A549 (cell line): ENCODE measurements around the gene PNPLA6. TPM values are rescaled to one million over a fixed set of nuclear protein-coding genes. Genes with fewer than 3 reads are reported as not detected.

Experiments
- ATAC-seq, 2 experiments: fragments of 200-7000 bp in 1 of 2; fragments of >200 bp in 1 of 2; cut with Nextera tagmentation in 1 of 2; cut with Tn5 transposase in 1 of 2; 3 replicates each; pipeline versions ENCODE4 v1.8.0 to v1.9.1; 2018 to 2020; ENCODE audit warnings: mild to moderate bottlenecking in 1 of 2, moderate library complexity in 1 of 2
- CTCF ChIA-PET: fragments of 300-600 bp; sonication (Branson Sonifier 250); formaldehyde crosslinking; extraction: SDS; loops from one replicate; lab custom pipeline; 2021; ENCODE audit warnings: antibody characterized with exemption, inconsistent platforms; lab: Yijun Ruan, JAX
- POLR2A ChIA-PET: fragments of 350-600 bp; formaldehyde crosslinking; extraction: SDS; loops from one replicate; lab custom pipeline; 2021; ENCODE audit warnings: antibody characterized with exemption, inconsistent platforms; lab: Yijun Ruan, JAX
- DNase-seq, 2 experiments: peaks; one replicate each; pipeline versions ENCODE4 v3.0.0 to v3.0.0-alpha.2; 2011 to 2016; ENCODE audit warnings: low read depth in 1 of 2, low spot score in 1 of 2
- FAIRE-seq: peaks from 2 replicates; lab custom pipeline; 2011; peaks lifted over from hg19 to GRCh38; lab: Jason Lieb, UNC
- H3K27ac ChIP-seq, 2 experiments: fragments of >200 bp; sonication (Bioruptor Twin); formaldehyde crosslinking; 3 replicates each; pipeline ENCODE4 v1.5.1; 2016 to 2017
- H3K4me1 ChIP-seq: fragments of >200 bp; sonication (Bioruptor Twin); formaldehyde crosslinking; 3 replicates; pipeline ENCODE4 v1.6.1; 2016
- H3K4me2 ChIP-seq: fragments of >200 bp; sonication (Bioruptor Twin); formaldehyde crosslinking; 3 replicates; pipeline ENCODE4 v1.6.1; 2016
- H3K4me3 ChIP-seq: fragments of >200 bp; sonication (Bioruptor Twin); formaldehyde crosslinking; 3 replicates; pipeline ENCODE4 v1.5.1; 2016
- H3K9me3 ChIP-seq: fragments of >200 bp; sonication (Bioruptor Twin); formaldehyde crosslinking; 3 replicates; pipeline ENCODE4 v1.6.1; 2016
- CBX2 ChIP-seq: fragments of 200-600 bp; sonication (generic); IDR thresholded peaks from 2 replicates; pipeline ENCODE4 v1.6.1; 2016; ENCODE audit warnings: low read depth, mild to moderate bottlenecking, borderline replicate concordance
- FOSL2 ChIP-seq, 2 experiments: fragments of 450-650 bp in 1 of 2; fragments of >200 bp in 1 of 2; sonication (Bioruptor Twin) in 1 of 2; formaldehyde crosslinking; IDR thresholded peaks; 2 replicates each; pipeline versions ENCODE4 v1.5.0 to v1.6.1; 2016 to 2020; ENCODE audit warnings: mild to moderate bottlenecking in 1 of 2, moderate library complexity in 1 of 2
- HEYL ChIP-seq: fragments of 250-450 bp; sonication (Bioruptor Pico); IDR thresholded peaks from 2 replicates; pipeline ENCODE4 v1.8.0; 2021; ENCODE audit warnings: mild to moderate bottlenecking, moderate library complexity
- HOXB5 ChIP-seq: fragments of 250-450 bp; sonication (Bioruptor Pico); IDR thresholded peaks from 2 replicates; pipeline ENCODE4 v1.5.0; 2020; ENCODE audit warnings: mild to moderate bottlenecking, moderate library complexity
- JUN ChIP-seq, 2 experiments: fragments of >200 bp; sonication (Bioruptor Twin); formaldehyde crosslinking; IDR thresholded peaks; 2 replicates in 1 of 2; 3 replicates in 1 of 2; pipeline ENCODE4 v1.6.1; 2016 to 2017
- KDM1A ChIP-seq: fragments of 200-600 bp; sonication (generic); IDR thresholded peaks from 2 replicates; pipeline ENCODE4 v1.6.1; 2016; ENCODE audit warnings: low read depth, mild to moderate bottlenecking
- MYC ChIP-seq: IDR thresholded peaks from 2 replicates; pipeline ENCODE4 v1.6.1; 2012; ENCODE audit warnings: mild to moderate bottlenecking, inconsistent platforms, low read length, improper control_type of control experiment, borderline replicate concordance
- PHF8 ChIP-seq: fragments of 200-600 bp; sonication (generic); IDR thresholded peaks from 2 replicates; pipeline ENCODE4 v1.6.1; 2016; ENCODE audit warnings: low read depth, mild to moderate bottlenecking, antibody characterized with exemption, moderate library complexity, borderline replicate concordance
- POLR2A ChIP-seq: IDR thresholded peaks from 2 replicates; pipeline ENCODE4 v1.6.1; 2012; ENCODE audit warnings: mild to moderate bottlenecking, low read length
- RARB ChIP-seq: fragments of 250-450 bp; sonication (Bioruptor Pico); IDR thresholded peaks from 2 replicates; pipeline ENCODE4 v1.8.0; 2021; ENCODE audit warnings: mild to moderate bottlenecking, moderate library complexity
- RFX5 ChIP-seq: fragments of 450-650 bp; IDR thresholded peaks from 2 replicates; pipeline ENCODE4 v1.7.1; 2014; ENCODE audit warnings: antibody characterized with exemption, mild to moderate bottlenecking, moderate library complexity
- RNF2 ChIP-seq: fragments of 200-600 bp; sonication (generic); IDR thresholded peaks from 2 replicates; pipeline ENCODE4 v1.6.1; 2016; ENCODE audit warnings: low read depth, mild to moderate bottlenecking, antibody characterized with exemption, moderate library complexity, borderline replicate concordance
- SREBF2 ChIP-seq: fragments of 450-650 bp; IDR thresholded peaks from 2 replicates; pipeline ENCODE4 v1.6.1; 2014; ENCODE audit warnings: mild to moderate bottlenecking, moderate library complexity
- TP53 ChIP-seq: fragments of 250-450 bp; sonication (Bioruptor Pico); IDR thresholded peaks from 2 replicates; pipeline ENCODE4 v1.5.0; 2021; ENCODE audit warnings: mild to moderate bottlenecking, moderate library complexity
- WGBS: methylation state at CpG from one replicate; pipeline ENCODE4 v1.1.6; 2017; ENCODE audit errors: missing lambda C conversion rate; 5-methylcytosine and 5-hydroxymethylcytosine counted together
- polyA minus RNA-seq: library from RNA; depleted of rRNA, polyadenylated mRNA; stranded (reverse); fragments of >200 nt; gene quantifications from 2 replicates; pipeline ENCODE4 v1.2.3, GENCODE V29; 2011; rRNA and poly(A)+ RNA removed
- polyA plus RNA-seq, 4 experiments: library from polyadenylated mRNA; depleted of rRNA in 3 of 4; stranded (reverse); fragments of >200 nt; fragmentation: RNase III in 1 of 4; extraction: RNeasy Plus Mini Kit Qiagen cat#74134 plus additional on column Dnase treatment in 1 of 4; gene quantifications; 2 replicates in 3 of 4; 3 replicates in 1 of 4; pipeline ENCODE4 v1.2.3, GENCODE V29; 2011 to 2017
- TF ChIP-seq, protein P1 (sequence below): IDR thresholded peaks from 2 replicates; pipeline ENCODE4 v1.6.1; 2012
- TF ChIP-seq, protein P2 (sequence below): fragments of >200 bp; sonication (Bioruptor Twin); formaldehyde crosslinking; IDR thresholded peaks from 3 replicates; pipeline ENCODE4 v1.5.1; 2016
- TF ChIP-seq, protein P3 (sequence below): fragments of 150-350 bp; IDR thresholded peaks from 2 replicates; pipeline ENCODE4 v1.6.1; 2014; ENCODE audit warnings: low read depth, mild to moderate bottlenecking, low read length
- TF ChIP-seq, protein P4 (sequence below): fragments of >200 bp; sonication (Bioruptor Twin); formaldehyde crosslinking; IDR thresholded peaks from 3 replicates; pipeline ENCODE4 v1.6.1; 2016

PNPLA6 gene
- polyA plus RNA-seq (2011; rRNA removed) = 13.8 and 17.0 TPM in 2 replicates
- polyA plus RNA-seq (2012; cell fraction: cytosol; rRNA removed) = 34.6 and 42.8 TPM in 2 replicates
- 113 and 195 TPM in 2 replicates for polyA plus RNA-seq (2012; cell fraction: nucleus; rRNA removed)
- 40.8 to 66.1 TPM (median 58.1 TPM) in 3 replicates for polyA plus RNA-seq (2017; fragmentation: RNase III; extraction: RNeasy Plus Mini Kit Qiagen cat#74134 plus additional on column Dnase treatment)
- 16.0 and 36.0 TPM in 2 replicates for polyA minus RNA-seq

DNA sequence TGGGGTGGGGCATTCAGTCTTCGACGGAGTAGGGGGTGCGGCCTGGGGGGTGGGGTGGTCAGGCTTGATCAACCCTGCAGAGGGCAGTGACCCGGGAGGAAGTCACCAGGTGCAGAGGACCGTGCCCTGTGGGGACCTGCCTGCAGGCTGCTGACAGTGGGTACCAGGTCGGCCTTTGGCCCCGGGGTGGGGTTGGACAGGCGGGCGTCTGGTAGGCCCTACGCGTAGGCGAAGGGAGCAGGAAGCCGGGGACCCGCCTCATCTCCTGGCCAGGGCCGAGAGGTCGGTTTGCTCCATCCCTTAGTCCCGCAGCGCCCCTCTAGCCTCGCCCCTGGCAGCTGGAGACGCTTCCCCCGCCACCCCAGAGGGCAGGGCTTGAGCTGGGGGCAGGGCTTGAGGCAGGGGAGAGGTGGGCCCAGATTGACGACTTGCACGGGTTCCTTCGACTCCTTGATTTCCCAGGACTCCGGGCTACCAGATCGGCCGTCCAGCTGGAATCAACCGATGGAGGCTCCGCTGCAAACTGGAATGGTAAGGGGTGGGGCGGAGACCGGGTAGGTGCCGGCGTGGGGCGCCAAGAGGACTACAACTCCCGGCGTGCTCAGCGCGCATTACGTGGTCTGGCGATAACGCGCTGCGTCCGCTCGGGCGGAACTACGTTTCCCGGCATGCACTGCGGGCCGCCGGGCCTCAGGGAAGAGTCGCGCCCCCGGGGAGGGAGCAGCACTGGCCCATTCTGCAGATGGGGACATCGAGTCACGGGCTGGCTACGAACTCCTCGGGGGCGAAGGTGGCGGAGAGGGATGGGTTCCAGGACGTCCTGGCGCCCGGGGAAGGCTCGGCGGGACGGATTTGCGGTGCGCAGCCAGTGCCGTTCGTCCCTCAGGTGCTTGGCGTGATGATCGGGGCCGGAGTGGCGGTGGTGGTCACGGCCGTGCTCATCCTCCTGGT is at the start of gene PNPLA6:
PNPLA6 (plus strand) TSS at position 671 of the 951 bp plus-strand sequence; CDS start at position 743, 72 bp downstream.
- Histone ChIP-seq H3K4me1 (peaks cover 11% of the 10 kb centered on the region; the same call in 2 of the 3 replicates), H3K4me2 (peak within 1 kb of the TSS; percentile 84), H3K9me3 (no peaks in the 10 kb centered on the region), H3K4me3 (peak within 1 kb of the TSS; percentile 89), H3K27ac (peak within 1 kb of the TSS; percentile 91 to 95)
- WGBS = no CpG with 5 or more reads among the region's 76 CpGs
- POLR2A ChIA-PET = no interaction called here
- peak; percentile 87 to 92 for DNase-seq
- FAIRE-seq = no peak
- TF ChIP-seq MYC = 0 out of 2 replicates have a peak, but pooled peaks have one; percentile 10
- peak; percentile 39; the same call in 1 of the 2 replicates for TF ChIP-seq PHF8
- TF ChIP-seq RFX5 = no peak
- peak in 1 of 2 experiments; percentile 54; a peak in 1 of 5 replicates for TF ChIP-seq JUN (IDR thresholded peaks at IDR 0.05)
- TF ChIP-seq RNF2 = no peak
- TF ChIP-seq POLR2A = peak; percentile 31; the same call in 1 of the 2 replicates
- TF ChIP-seq CBX2 = no peak
- TF ChIP-seq KDM1A = peak; percentile 82; the same call in 1 of the 2 replicates
- no peak for TF ChIP-seq FOSL2 (IDR thresholded peaks at IDR 0.05)
- 0 out of 2 replicates have a peak, but pooled peaks have one; percentile 7 for TF ChIP-seq FOSL2 (CRISPR knock-in tag; IDR thresholded peaks at IDR 0.05)
- TF ChIP-seq, protein P1, sequence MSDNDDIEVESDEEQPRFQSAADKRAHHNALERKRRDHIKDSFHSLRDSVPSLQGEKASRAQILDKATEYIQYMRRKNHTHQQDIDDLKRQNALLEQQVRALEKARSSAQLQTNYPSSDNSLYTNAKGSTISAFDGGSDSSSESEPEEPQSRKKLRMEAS = peak; percentile 46; the same call in 1 of the 2 replicates
- TF ChIP-seq, all 56 proteins: peak for 7
- CTCF ChIA-PET = interaction anchor here (1.6 kb wide), 1 partner anchor 14 kb away, joined by 5 read pairs; no protein-coding TSS in a partner anchor
- ATAC-seq = peak; percentile 77 to 84

DNA sequence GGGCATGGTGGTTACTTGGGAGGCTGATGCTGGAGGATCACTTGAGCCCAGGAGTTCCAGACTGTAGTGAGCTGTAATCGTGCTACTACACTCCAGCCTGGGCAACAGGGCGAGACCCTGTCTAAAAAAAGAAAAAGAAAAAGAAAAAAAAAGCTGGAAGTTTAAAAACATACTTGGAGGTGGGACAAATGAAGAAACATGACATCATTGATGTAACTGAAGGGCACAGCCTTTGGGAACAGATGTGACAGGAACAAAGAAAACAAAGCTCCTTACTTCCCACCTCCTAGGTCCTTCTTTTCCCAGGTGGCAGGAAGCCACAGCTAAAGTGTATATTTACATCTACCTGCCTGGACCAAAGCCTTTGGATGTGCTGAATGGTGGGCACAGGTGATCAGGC is 48.6 kb upstream of the PNPLA6 start:
- Histone ChIP-seq H3K4me2 (no peak overlapping the region), H3K4me3 (no peak overlapping the region), H3K9me3 (no peaks in the 10 kb centered on the region), H3K27ac (no peak overlapping the region), H3K4me1 (peaks cover 7% of the 10 kb centered on the region)
- WGBS = 72% methylated on average over 2 of the region's 2 CpGs
- ChIA-PET POLR2A (no interaction called here), CTCF (interaction anchor here (1.3 kb wide), 1 partner anchor 10 kb away, joined by 3 read pairs; a partner anchor contains a TSS)
- TF ChIP-seq, protein P2, sequence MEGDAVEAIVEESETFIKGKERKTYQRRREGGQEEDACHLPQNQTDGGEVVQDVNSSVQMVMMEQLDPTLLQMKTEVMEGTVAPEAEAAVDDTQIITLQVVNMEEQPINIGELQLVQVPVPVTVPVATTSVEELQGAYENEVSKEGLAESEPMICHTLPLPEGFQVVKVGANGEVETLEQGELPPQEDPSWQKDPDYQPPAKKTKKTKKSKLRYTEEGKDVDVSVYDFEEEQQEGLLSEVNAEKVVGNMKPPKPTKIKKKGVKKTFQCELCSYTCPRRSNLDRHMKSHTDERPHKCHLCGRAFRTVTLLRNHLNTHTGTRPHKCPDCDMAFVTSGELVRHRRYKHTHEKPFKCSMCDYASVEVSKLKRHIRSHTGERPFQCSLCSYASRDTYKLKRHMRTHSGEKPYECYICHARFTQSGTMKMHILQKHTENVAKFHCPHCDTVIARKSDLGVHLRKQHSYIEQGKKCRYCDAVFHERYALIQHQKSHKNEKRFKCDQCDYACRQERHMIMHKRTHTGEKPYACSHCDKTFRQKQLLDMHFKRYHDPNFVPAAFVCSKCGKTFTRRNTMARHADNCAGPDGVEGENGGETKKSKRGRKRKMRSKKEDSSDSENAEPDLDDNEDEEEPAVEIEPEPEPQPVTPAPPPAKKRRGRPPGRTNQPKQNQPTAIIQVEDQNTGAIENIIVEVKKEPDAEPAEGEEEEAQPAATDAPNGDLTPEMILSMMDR = no peak
- TF ChIP-seq TP53 (CRISPR knock-in tag) = no peak
- no peak for TF ChIP-seq RARB (CRISPR knock-in tag)
- TF ChIP-seq HOXB5 (CRISPR knock-in tag) = no peak
- TF ChIP-seq HEYL = no peak
- TF ChIP-seq, protein P3, sequence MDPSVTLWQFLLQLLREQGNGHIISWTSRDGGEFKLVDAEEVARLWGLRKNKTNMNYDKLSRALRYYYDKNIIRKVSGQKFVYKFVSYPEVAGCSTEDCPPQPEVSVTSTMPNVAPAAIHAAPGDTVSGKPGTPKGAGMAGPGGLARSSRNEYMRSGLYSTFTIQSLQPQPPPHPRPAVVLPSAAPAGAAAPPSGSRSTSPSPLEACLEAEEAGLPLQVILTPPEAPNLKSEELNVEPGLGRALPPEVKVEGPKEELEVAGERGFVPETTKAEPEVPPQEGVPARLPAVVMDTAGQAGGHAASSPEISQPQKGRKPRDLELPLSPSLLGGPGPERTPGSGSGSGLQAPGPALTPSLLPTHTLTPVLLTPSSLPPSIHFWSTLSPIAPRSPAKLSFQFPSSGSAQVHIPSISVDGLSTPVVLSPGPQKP = no peak
- no peak for TF ChIP-seq SREBF2
- TF ChIP-seq, protein P4, sequence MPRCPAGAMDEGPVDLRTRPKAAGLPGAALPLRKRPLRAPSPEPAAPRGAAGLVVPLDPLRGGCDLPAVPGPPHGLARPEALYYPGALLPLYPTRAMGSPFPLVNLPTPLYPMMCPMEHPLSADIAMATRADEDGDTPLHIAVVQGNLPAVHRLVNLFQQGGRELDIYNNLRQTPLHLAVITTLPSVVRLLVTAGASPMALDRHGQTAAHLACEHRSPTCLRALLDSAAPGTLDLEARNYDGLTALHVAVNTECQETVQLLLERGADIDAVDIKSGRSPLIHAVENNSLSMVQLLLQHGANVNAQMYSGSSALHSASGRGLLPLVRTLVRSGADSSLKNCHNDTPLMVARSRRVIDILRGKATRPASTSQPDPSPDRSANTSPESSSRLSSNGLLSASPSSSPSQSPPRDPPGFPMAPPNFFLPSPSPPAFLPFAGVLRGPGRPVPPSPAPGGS = no peak
- DNase-seq = no peak
- FAIRE-seq = no peak
- ATAC-seq = no peak
